PFSK-1 (cell line): ENCODE results near the gene PHB1.

Experiments
- POLR2AphosphoS5 ChIP-seq: IDR thresholded peaks from 2 replicates; pipeline ENCODE4 v1.6.1; 2012; ENCODE audit warnings: low read depth, mild to moderate bottlenecking, control low read depth, low read length, moderate library complexity
- SIN3A ChIP-seq: IDR thresholded peaks from 2 replicates; pipeline ENCODE4 v1.6.1; 2012; ENCODE audit warnings: mild to moderate bottlenecking, low read length, moderate library complexity, borderline replicate concordance; ENCODE audit not compliant: insufficient read depth
- TAF1 ChIP-seq: IDR thresholded peaks from 2 replicates; pipeline ENCODE4 v1.6.1; 2012; ENCODE audit warnings: low read length, control low read depth, borderline replicate concordance; ENCODE audit not compliant: insufficient read depth
- TF ChIP-seq, protein P1 (sequence below), 2 experiments: IDR thresholded peaks; 2 replicates each; pipeline versions ENCODE4 v1.6.1 to v1.8.0; 2011 to 2012; ENCODE audit warnings: low read depth in 2 of 2, low read length in 2 of 2, control low read depth in 1 of 2, inconsistent platforms in 1 of 2, mild to moderate bottlenecking in 1 of 2, moderate library complexity in 1 of 2; ENCODE audit not compliant: insufficient read depth in 1 of 2

DNA sequence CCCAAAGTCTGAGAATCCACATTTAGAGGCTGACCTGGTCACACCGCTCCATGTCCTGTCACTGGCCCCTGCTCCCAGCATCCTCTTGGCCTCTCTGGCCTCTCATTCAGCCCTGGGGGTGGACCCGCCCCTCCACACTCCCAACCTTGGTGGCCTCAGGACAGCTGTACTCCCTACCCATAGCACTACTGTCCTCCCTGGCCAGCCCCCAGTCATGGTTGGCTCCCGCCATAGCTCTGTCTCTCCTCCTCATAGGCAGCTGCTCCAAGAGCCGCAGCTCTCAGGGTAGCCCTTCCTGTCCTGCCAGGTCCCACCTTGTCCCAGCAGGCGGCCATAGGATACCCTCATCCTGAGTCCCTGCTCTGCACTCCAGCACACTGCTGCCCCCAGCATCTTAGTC lies 38.0 kb upstream of the PHB1 start:
- TF ChIP-seq, protein P1, sequence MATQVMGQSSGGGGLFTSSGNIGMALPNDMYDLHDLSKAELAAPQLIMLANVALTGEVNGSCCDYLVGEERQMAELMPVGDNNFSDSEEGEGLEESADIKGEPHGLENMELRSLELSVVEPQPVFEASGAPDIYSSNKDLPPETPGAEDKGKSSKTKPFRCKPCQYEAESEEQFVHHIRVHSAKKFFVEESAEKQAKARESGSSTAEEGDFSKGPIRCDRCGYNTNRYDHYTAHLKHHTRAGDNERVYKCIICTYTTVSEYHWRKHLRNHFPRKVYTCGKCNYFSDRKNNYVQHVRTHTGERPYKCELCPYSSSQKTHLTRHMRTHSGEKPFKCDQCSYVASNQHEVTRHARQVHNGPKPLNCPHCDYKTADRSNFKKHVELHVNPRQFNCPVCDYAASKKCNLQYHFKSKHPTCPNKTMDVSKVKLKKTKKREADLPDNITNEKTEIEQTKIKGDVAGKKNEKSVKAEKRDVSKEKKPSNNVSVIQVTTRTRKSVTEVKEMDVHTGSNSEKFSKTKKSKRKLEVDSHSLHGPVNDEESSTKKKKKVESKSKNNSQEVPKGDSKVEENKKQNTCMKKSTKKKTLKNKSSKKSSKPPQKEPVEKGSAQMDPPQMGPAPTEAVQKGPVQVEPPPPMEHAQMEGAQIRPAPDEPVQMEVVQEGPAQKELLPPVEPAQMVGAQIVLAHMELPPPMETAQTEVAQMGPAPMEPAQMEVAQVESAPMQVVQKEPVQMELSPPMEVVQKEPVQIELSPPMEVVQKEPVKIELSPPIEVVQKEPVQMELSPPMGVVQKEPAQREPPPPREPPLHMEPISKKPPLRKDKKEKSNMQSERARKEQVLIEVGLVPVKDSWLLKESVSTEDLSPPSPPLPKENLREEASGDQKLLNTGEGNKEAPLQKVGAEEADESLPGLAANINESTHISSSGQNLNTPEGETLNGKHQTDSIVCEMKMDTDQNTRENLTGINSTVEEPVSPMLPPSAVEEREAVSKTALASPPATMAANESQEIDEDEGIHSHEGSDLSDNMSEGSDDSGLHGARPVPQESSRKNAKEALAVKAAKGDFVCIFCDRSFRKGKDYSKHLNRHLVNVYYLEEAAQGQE (IDR thresholded peaks at IDR 0.05; ENCODE audit: insufficient read depth in 1 of 2, low read depth in 2 of 2, low read length in 2 of 2) = no peak
- TF ChIP-seq POLR2AphosphoS5 (no peak), TAF1 (no peak), SIN3A (no peak)
